ENCODE data around the gene NAGA. TPM values are rescaled to one million over a fixed set of nuclear protein-coding genes. Genes with fewer than 3 reads are reported as not detected.

NAGA gene
- total RNA-seq, 6 experiments from 2014 or later, result 17.6 to 27.9 (median 23.0) TPM

- DNase-seq (peak in 1 of 3 donors; percentile 52), ATAC-seq (no peak)
- intact Hi-C loops (cut with DNase I), result no loop called here
- Histone ChIP-seq H3K9me3 (no peaks in the 10 kb centered on the region), H3K4me1 (peaks cover 0 to 18% (median 6%) of the 10 kb centered on the region in 4 donors), H3K27ac (no peak overlapping the region), H3K27me3 (no peaks in the 10 kb centered on the region), H3K36me3 (peaks cover 0 to 4% (median 1%) of the 10 kb centered on the region in 4 donors), H3K4me3 (no peak overlapping the region)
- WGBS (ENCODE audit: insufficient coverage, low coverage, low lambda C conversion rate, missing lambda C conversion rate), result no CpG with 5 or more reads among the region's 21 CpGs
- TF ChIP-seq, protein P1, sequence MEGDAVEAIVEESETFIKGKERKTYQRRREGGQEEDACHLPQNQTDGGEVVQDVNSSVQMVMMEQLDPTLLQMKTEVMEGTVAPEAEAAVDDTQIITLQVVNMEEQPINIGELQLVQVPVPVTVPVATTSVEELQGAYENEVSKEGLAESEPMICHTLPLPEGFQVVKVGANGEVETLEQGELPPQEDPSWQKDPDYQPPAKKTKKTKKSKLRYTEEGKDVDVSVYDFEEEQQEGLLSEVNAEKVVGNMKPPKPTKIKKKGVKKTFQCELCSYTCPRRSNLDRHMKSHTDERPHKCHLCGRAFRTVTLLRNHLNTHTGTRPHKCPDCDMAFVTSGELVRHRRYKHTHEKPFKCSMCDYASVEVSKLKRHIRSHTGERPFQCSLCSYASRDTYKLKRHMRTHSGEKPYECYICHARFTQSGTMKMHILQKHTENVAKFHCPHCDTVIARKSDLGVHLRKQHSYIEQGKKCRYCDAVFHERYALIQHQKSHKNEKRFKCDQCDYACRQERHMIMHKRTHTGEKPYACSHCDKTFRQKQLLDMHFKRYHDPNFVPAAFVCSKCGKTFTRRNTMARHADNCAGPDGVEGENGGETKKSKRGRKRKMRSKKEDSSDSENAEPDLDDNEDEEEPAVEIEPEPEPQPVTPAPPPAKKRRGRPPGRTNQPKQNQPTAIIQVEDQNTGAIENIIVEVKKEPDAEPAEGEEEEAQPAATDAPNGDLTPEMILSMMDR (IDR thresholded peaks at IDR 0.05), result no peak
- TF ChIP-seq POLR2A (IDR thresholded peaks at IDR 0.05), result no peak
These were observed 7.0 kb upstream of the NAGA start for GRCh38 chr22:42077486-42078125.

GRCh38 chr22:42076764-42077485 is 6.3 kb upstream of the NAGA start:
- Histone ChIP-seq H3K36me3 (no peaks in the 10 kb centered on the region), H3K27ac (no peak overlapping the region), H3K4me3 (no peak overlapping the region), H3K4me1 (peaks cover 0 to 18% (median 6%) of the 10 kb centered on the region in 4 donors), H3K9me3 (no peaks in the 10 kb centered on the region), H3K27me3 (no peaks in the 10 kb centered on the region)
- intact Hi-C loops (cut with DNase I), result no loop called here
- ATAC-seq (no peak), DNase-seq (peak in 1 of 3 donors; percentile 26)
- TF ChIP-seq, protein P1 (IDR thresholded peaks at IDR 0.05), result no peak
- TF ChIP-seq POLR2A (IDR thresholded peaks at IDR 0.05), result no peak
- 96% methylated on average over 6 of the region's 20 CpGs for WGBS (ENCODE audit: insufficient coverage, low coverage, low lambda C conversion rate, missing lambda C conversion rate)

- H3K4me1 ChIP-seq, result peaks cover 0 to 17% (median 2%) of the 10 kb centered on the region in 4 donors
- DNase-seq (no peak), ATAC-seq (no peak)
- H3K36me3 ChIP-seq, result no peaks in the 10 kb centered on the region
- H3K4me3 ChIP-seq, result peak overlapping the region; percentile 39 to 50 (median 49)
- peak overlapping the region; percentile 56 to 88 (median 73) for H3K27ac ChIP-seq
- H3K27me3 ChIP-seq, result no peaks in the 10 kb centered on the region
- 77% methylated on average over 9 of the region's 9 CpGs for WGBS (ENCODE audit: insufficient coverage, low coverage, low lambda C conversion rate, missing lambda C conversion rate)
- no peak for TF ChIP-seq POLR2A (IDR thresholded peaks at IDR 0.05)
- TF ChIP-seq, protein P1 (IDR thresholded peaks at IDR 0.05), result no peak
- intact Hi-C loops (cut with DNase I), result no loop called here
- H3K9me3 ChIP-seq, result no peaks in the 10 kb centered on the region
These were observed 4.4 kb upstream of the NAGA start for GRCh38 chr22:42074846-42075676.

DNA sequence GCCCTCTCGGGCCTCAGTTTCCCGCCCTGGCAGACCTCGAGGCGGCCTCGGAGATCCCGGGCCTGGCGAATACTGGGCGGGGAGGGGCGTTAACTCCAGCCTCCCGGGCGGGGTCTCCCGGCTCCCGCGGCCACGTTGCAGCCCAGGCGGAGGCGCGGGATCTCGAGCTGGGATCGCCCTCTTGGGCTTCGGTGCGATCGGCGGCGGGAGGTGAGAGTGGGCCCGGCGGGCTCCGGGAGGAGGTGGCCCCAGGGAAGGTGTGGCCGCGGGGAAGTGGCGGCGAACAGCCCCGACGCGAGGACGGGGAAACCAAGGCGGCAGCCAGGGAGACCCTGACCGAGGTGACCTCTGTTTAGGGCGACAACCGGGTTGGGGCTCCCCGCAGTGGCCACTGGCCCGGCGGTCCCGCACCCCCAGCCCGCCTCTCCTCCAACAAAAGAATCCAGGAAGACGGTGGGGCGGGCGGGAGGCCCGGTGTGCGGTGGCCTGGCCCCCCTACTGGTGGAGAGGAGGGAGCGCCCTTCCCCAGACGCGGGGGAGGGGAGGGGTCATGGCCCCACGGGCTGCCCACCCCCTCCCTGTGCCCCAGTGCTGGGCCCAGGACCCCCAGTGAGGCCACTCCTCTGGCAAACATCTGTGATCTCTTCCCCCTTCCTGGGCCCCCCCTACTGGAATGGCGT is 3.7 kb upstream of the NAGA start, which contains the start of gene PHETA2:
Gene PHETA2 (plus strand): TSS at position 117 of the 680 bp plus-strand sequence. CDS start 3,046 bp downstream, outside the sequence.
- H3K9me3 ChIP-seq, result no peaks in the 10 kb centered on the region
- H3K27ac ChIP-seq, result peak within 1 kb of the TSS; percentile 56 to 88 (median 73)
- ATAC-seq (no peak), DNase-seq (peak in 2 of 3 donors; percentile 47 to 53)
- H3K4me1 ChIP-seq, result peaks cover 0 to 23% (median 2%) of the 10 kb centered on the region in 4 donors
- WGBS (ENCODE audit: insufficient coverage, low coverage, low lambda C conversion rate, missing lambda C conversion rate), result 12% methylated on average over 5 of the region's 55 CpGs
- peak within 1 kb of the TSS; percentile 39 to 50 (median 49) for H3K4me3 ChIP-seq
- TF ChIP-seq, protein P1 (IDR thresholded peaks at IDR 0.05), result peak in 3 of 4 donors; percentile 15 to 21 (median 15)
- no peak for TF ChIP-seq POLR2A (IDR thresholded peaks at IDR 0.05)
- no peaks in the 10 kb centered on the region for H3K27me3 ChIP-seq
- intact Hi-C loops (cut with DNase I), result no loop called here
- no peaks in the 10 kb centered on the region for H3K36me3 ChIP-seq

All from right lobe of liver (tissue), 6 donors.